Left ventricle myocardium inferior (tissue), 1 donor: ENCODE data around the gene ULBP1. TPM values are rescaled to one million over a fixed set of nuclear protein-coding genes. Genes with fewer than 3 reads are reported as not detected.
"Not testable (repeated sequence)": the region's sequence is repeated elsewhere in the genome, so short reads cannot be mapped to it uniquely, and the experiment has no call there.

ENCODE experiments used
- DNase-seq: peaks from one replicate; pipeline ENCODE4 v3.0.0-alpha.2; 2020
- H3K27ac ChIP-seq: fragments of 200-600 bp; replicated peaks from 2 replicates; pipeline ENCODE4 v1.8.0; 2021
- H3K27me3 ChIP-seq: fragments of 200-600 bp; 2 replicates; pipeline ENCODE4 v1.8.0; 2021; ENCODE audit warnings: low read depth
- H3K36me3 ChIP-seq: fragments of 200-600 bp; 2 replicates; pipeline ENCODE4 v1.8.0; 2021
- H3K4me1 ChIP-seq: fragments of 200-600 bp; 2 replicates; pipeline ENCODE4 v1.8.0; 2021
- H3K4me3 ChIP-seq: fragments of 200-600 bp; 2 replicates; pipeline ENCODE4 v1.8.0; 2021; ENCODE audit warnings: mild to moderate bottlenecking, moderate library complexity
- H3K9me3 ChIP-seq: fragments of 200-600 bp; replicated peaks from 2 replicates; pipeline ENCODE4 v1.8.0; 2021
- CTCF ChIP-seq: fragments of 200-600 bp; IDR thresholded peaks from 2 replicates; pipeline ENCODE4 v1.8.0; 2021; ENCODE audit warnings: antibody characterized with exemption, mild to moderate bottlenecking, borderline replicate concordance
- intact Hi-C: fragments of 100-400 bp; cut with micrococcal nuclease; formaldehyde crosslinking; loops from one replicate; pipeline ENCODE4 v1.11.0; 2022
- total RNA-seq: library from RNA; stranded (reverse); fragmentation: NEBNext Ultra II Directional; extraction: Animal tissue kit (Norgen Biotek cat#: 25700); gene quantifications from one replicate; pipeline ENCODE4 v1.2.1, GENCODE V29; 2021
- donor health status: DM: no; HTN: yes; CAD: no; lungs with severe emphysema.

The ULBP1 gene
- total RNA-seq, 1 donor from 2014 or later = 0.38 TPM

GRCh38 chr6:150013785-150014622, 50.3 kb downstream of the ULBP1 start:
- DNase-seq = not testable (repeated sequence)

GRCh38 chr6:150014623-150015280, 51.0 kb downstream of the ULBP1 start:
- H3K4me3 ChIP-seq, DNase-seq, H3K4me1 ChIP-seq, H3K27ac ChIP-seq, H3K9me3 ChIP-seq, H3K36me3 ChIP-seq: not testable (repeated sequence)
- H3K27me3 ChIP-seq = peaks cover 93% of the 10 kb centered on the region
- intact Hi-C loops = loop anchor here (10.0 kb wide), 1 partner anchor 180 kb away; no protein-coding TSS in a partner anchor

More at GRCh38 chr6:150013785-150014622, 50.3 kb downstream of the ULBP1 start:
- not testable (repeated sequence) for H3K27ac ChIP-seq, H3K9me3 ChIP-seq, H3K36me3 ChIP-seq, H3K4me1 ChIP-seq, H3K4me3 ChIP-seq
- intact Hi-C loops = loop anchor here (10.0 kb wide), 1 partner anchor 179 kb away; no protein-coding TSS in a partner anchor
- peaks cover 96% of the 10 kb centered on the region for H3K27me3 ChIP-seq

GRCh38 chr6:150015281-150016001, 51.7 kb downstream of the ULBP1 start:
- peaks cover 89% of the 10 kb centered on the region for H3K27me3 ChIP-seq
- intact Hi-C loops = loop anchor here (2.0 to 10.0 kb wide), 2 partner anchors 81 to 181 kb away; no protein-coding TSS in a partner anchor
- not testable (repeated sequence) for H3K27ac ChIP-seq

GRCh38 chr6:150016324-150017185, 52.8 kb downstream of the ULBP1 start:
- Histone ChIP-seq H3K9me3 (no peaks in the 10 kb centered on the region), H3K36me3 (no peaks in the 10 kb centered on the region), H3K27me3 (peaks cover 81% of the 10 kb centered on the region), H3K27ac (no peak overlapping the region), H3K4me1 (peaks cover 3% of the 10 kb centered on the region), H3K4me3 (no peak overlapping the region)
- intact Hi-C loops = loop anchor here (2.0 to 10.0 kb wide), 2 partner anchors 82 to 182 kb away; no protein-coding TSS in a partner anchor
- DNase-seq = no peak
- TF ChIP-seq CTCF = peak; percentile 80

More at GRCh38 chr6:150015281-150016001, 51.7 kb downstream of the ULBP1 start:
- not testable (repeated sequence) for H3K36me3 ChIP-seq, H3K9me3 ChIP-seq, H3K4me3 ChIP-seq, H3K4me1 ChIP-seq, DNase-seq

- H3K27me3 ChIP-seq = peaks cover 75% of the 10 kb centered on the region
These were observed 53.4 kb downstream of the ULBP1 start for GRCh38 chr6:150017186-150017521.

More at GRCh38 chr6:150017186-150017521, 53.4 kb downstream of the ULBP1 start:
- not testable (repeated sequence) for H3K9me3 ChIP-seq, DNase-seq, H3K36me3 ChIP-seq, H3K4me3 ChIP-seq, H3K4me1 ChIP-seq, H3K27ac ChIP-seq
- TF ChIP-seq CTCF = peak; percentile 27
- intact Hi-C loops = loop anchor here (2.0 to 10.0 kb wide), 2 partner anchors 82 to 182 kb away; no protein-coding TSS in a partner anchor
